GM20000 (cell line): ENCODE data around the gene ANO4.
"Not testable (repeated sequence)": the region's sequence is repeated elsewhere in the genome, so short reads cannot be mapped to it uniquely, and the experiment has no call there.

Source experiments
- DNase-seq: peaks from one replicate; pipeline ENCODE4 v3.0.0; 2012; ENCODE audit warnings: low spot score
- TF ChIP-seq, protein P1 (sequence below): IDR thresholded peaks from 2 replicates; pipeline ENCODE4 v1.5.1; 2012; ENCODE audit warnings: mild to moderate bottlenecking, control low read depth; ENCODE audit errors: extremely low read depth, missing control alignments

Gene ANO4

DNA sequence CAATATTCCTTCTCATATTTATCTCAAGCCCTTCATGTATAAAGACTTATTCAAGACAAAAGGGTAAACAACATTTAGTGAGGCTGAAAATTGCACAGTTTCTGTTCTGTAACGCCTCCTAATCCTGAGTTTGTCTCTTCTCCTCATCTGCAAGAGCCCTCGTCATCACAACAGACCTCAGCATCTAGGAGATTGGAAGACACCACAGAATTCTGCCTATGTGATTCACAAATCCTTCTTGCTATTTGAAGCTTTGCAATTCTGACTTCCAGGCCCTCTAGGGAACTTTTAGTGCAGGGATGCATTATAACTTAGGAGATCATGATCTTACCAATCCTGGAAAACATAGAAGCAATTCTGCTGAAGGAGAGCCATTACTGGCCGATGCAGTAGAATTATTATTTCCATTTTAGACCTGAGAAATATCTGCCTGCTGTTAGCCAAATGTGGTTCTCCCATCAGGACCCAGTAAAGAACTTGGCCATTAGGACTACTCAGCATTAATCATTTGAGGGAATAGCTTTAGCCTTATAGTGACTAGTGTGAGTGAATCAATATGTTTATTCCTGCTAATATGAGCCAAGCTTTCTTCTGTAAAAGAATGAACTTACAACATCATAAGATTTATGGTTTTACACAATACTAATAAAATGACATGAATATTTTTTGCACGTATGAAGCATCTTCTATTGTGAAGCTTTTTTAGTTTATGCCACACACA lies 119.5 kb downstream of the ANO4 start:
- DNase-seq, result no peak
- TF ChIP-seq, protein P1, sequence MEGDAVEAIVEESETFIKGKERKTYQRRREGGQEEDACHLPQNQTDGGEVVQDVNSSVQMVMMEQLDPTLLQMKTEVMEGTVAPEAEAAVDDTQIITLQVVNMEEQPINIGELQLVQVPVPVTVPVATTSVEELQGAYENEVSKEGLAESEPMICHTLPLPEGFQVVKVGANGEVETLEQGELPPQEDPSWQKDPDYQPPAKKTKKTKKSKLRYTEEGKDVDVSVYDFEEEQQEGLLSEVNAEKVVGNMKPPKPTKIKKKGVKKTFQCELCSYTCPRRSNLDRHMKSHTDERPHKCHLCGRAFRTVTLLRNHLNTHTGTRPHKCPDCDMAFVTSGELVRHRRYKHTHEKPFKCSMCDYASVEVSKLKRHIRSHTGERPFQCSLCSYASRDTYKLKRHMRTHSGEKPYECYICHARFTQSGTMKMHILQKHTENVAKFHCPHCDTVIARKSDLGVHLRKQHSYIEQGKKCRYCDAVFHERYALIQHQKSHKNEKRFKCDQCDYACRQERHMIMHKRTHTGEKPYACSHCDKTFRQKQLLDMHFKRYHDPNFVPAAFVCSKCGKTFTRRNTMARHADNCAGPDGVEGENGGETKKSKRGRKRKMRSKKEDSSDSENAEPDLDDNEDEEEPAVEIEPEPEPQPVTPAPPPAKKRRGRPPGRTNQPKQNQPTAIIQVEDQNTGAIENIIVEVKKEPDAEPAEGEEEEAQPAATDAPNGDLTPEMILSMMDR, result no peak

DNA sequence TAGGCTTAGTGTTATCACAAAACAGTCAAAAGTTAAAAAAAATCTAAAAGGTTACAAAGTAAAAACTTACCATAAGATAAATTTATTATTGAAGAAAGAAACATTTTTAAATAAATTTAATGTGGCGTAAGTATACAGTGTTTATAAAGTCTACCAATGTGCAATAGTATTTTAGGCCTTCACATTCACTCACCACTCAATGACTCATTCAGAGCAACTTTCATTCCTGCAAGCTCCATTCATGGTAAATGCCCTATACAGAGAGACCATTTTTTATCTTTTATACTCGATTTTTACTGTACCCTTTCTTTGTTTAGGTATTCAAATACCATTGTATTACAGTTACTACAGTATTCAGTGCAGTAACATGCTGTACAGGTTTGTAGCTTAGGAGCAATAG lies 124.5 kb downstream of the ANO4 start:
- TF ChIP-seq, protein P1, result no peak
- DNase-seq, result no peak

GRCh38 chr12:100920493-100920892 lies 125.9 kb downstream of the ANO4 start:
- DNase-seq, result no peak
- TF ChIP-seq, protein P1, result no peak

GRCh38 chr12:100926669-100927248 lies 132.2 kb downstream of the ANO4 start:
- no peak for DNase-seq
- TF ChIP-seq, protein P1, result no peak

GRCh38 chr12:100927826-100928225 lies 133.2 kb downstream of the ANO4 start:
- DNase-seq, result no peak
- TF ChIP-seq, protein P1, result no peak

GRCh38 chr12:100932571-100932970 lies 138.0 kb downstream of the ANO4 start:
- DNase-seq, result no peak
- TF ChIP-seq, protein P1, result no peak

- not testable (repeated sequence) for DNase-seq
Measured at GRCh38 chr12:100933531-100933930, 139.0 kb downstream of the ANO4 start.

GRCh38 chr12:100935929-100936328 lies 141.4 kb downstream of the ANO4 start:
- TF ChIP-seq, protein P1, result no peak
- no peak for DNase-seq
